ENCODE measurements around the gene FAM81B.
"Not testable (repeated sequence)": the region's sequence is repeated elsewhere in the genome, so short reads cannot be mapped to it uniquely, and the experiment has no call there.

FAM81B gene

GRCh38 chr5:95390812-95391492 lies at the start of gene FAM81B:
Gene FAM81B (plus strand): TSS chr5:95391366. CDS start chr5:95391390, 24 bp downstream.
- H3K4me3 ChIP-seq (ENCODE audit: low read length) = no peak within 1 kb of the TSS
- H3K36me3 ChIP-seq (ENCODE audit: insufficient read depth, low read depth, low read length) = no peaks in the 10 kb centered on the region
- H3K4me1 ChIP-seq (ENCODE audit: insufficient read depth, low read length) = peaks cover 8% of the 10 kb centered on the region; the same call in 1 of the 2 replicates
- H3K27ac ChIP-seq (ENCODE audit: low read length) = no peak within 1 kb of the TSS
- no peaks in the 10 kb centered on the region for H3K27me3 ChIP-seq (ENCODE audit: insufficient read depth, low read length)
- no peak within 1 kb of the TSS for H3K9ac ChIP-seq (ENCODE audit: low read depth, low read length)
- H3K9me3 ChIP-seq (ENCODE audit: insufficient read depth, low read depth, low read length) = no peaks in the 10 kb centered on the region

- not testable (repeated sequence) for H3K9ac ChIP-seq (ENCODE audit: low read depth, low read length); H3K27ac ChIP-seq (ENCODE audit: low read length); H3K36me3 ChIP-seq (ENCODE audit: insufficient read depth, low read depth, low read length); H3K4me1 ChIP-seq (ENCODE audit: insufficient read depth, low read length); H3K27me3 ChIP-seq (ENCODE audit: insufficient read depth, low read length); H3K9me3 ChIP-seq (ENCODE audit: insufficient read depth, low read depth, low read length); H3K4me3 ChIP-seq (ENCODE audit: low read length)
Observed at GRCh38 chr5:95341444-95341843, 49.7 kb upstream of the FAM81B start.

- Histone ChIP-seq H3K36me3 (ENCODE audit: insufficient read depth, low read depth, low read length) (no peaks in the 10 kb centered on the region), H3K9ac (ENCODE audit: low read depth, low read length) (no peak overlapping the region), H3K9me3 (ENCODE audit: insufficient read depth, low read depth, low read length) (no peaks in the 10 kb centered on the region), H3K4me1 (ENCODE audit: insufficient read depth, low read length) (no peaks in the 10 kb centered on the region), H3K27ac (ENCODE audit: low read length) (no peak overlapping the region), H3K27me3 (ENCODE audit: insufficient read depth, low read length) (no peaks in the 10 kb centered on the region), H3K4me3 (ENCODE audit: low read length) (no peak overlapping the region)
Observed at GRCh38 chr5:95347506-95348120, 43.6 kb upstream of the FAM81B start.

GRCh38 chr5:95350631-95351030 lies 40.5 kb upstream of the FAM81B start:
- Histone ChIP-seq H3K36me3 (ENCODE audit: insufficient read depth, low read depth, low read length) (no peaks in the 10 kb centered on the region), H3K9me3 (ENCODE audit: insufficient read depth, low read depth, low read length) (no peaks in the 10 kb centered on the region), H3K4me3 (ENCODE audit: low read length) (no peak overlapping the region), H3K4me1 (ENCODE audit: insufficient read depth, low read length) (no peaks in the 10 kb centered on the region), H3K9ac (ENCODE audit: low read depth, low read length) (no peak overlapping the region), H3K27me3 (ENCODE audit: insufficient read depth, low read length) (no peaks in the 10 kb centered on the region), H3K27ac (ENCODE audit: low read length) (no peak overlapping the region)

- no peaks in the 10 kb centered on the region for H3K27me3 ChIP-seq (ENCODE audit: insufficient read depth, low read length)
- no peak overlapping the region for H3K9ac ChIP-seq (ENCODE audit: low read depth, low read length)
- no peaks in the 10 kb centered on the region for H3K9me3 ChIP-seq (ENCODE audit: insufficient read depth, low read depth, low read length)
- H3K27ac ChIP-seq (ENCODE audit: low read length) = no peak overlapping the region
- H3K4me3 ChIP-seq (ENCODE audit: low read length) = no peak overlapping the region
- no peaks in the 10 kb centered on the region for H3K4me1 ChIP-seq (ENCODE audit: insufficient read depth, low read length)
- no peaks in the 10 kb centered on the region for H3K36me3 ChIP-seq (ENCODE audit: insufficient read depth, low read depth, low read length)
Observed at GRCh38 chr5:95352691-95353090, 38.5 kb upstream of the FAM81B start.

GRCh38 chr5:95358320-95358719 lies 32.8 kb upstream of the FAM81B start:
- Histone ChIP-seq H3K27ac (ENCODE audit: low read length) (no peak overlapping the region), H3K36me3 (ENCODE audit: insufficient read depth, low read depth, low read length) (no peaks in the 10 kb centered on the region), H3K4me3 (ENCODE audit: low read length) (no peak overlapping the region), H3K9me3 (ENCODE audit: insufficient read depth, low read depth, low read length) (no peaks in the 10 kb centered on the region), H3K27me3 (ENCODE audit: insufficient read depth, low read length) (no peaks in the 10 kb centered on the region), H3K4me1 (ENCODE audit: insufficient read depth, low read length) (no peaks in the 10 kb centered on the region), H3K9ac (ENCODE audit: low read depth, low read length) (no peak overlapping the region)

GRCh38 chr5:95358848-95359247 lies 32.3 kb upstream of the FAM81B start:
- Histone ChIP-seq H3K4me3 (ENCODE audit: low read length) (no peak overlapping the region), H3K4me1 (ENCODE audit: insufficient read depth, low read length) (no peaks in the 10 kb centered on the region), H3K27me3 (ENCODE audit: insufficient read depth, low read length) (no peaks in the 10 kb centered on the region), H3K9me3 (ENCODE audit: insufficient read depth, low read depth, low read length) (no peaks in the 10 kb centered on the region; the same call in 1 of the 2 replicates), H3K9ac (ENCODE audit: low read depth, low read length) (no peak overlapping the region), H3K36me3 (ENCODE audit: insufficient read depth, low read depth, low read length) (no peaks in the 10 kb centered on the region), H3K27ac (ENCODE audit: low read length) (no peak overlapping the region)

GRCh38 chr5:95360667-95361066 lies 30.5 kb upstream of the FAM81B start:
- H3K4me1 ChIP-seq (ENCODE audit: insufficient read depth, low read length); H3K9me3 ChIP-seq (ENCODE audit: insufficient read depth, low read depth, low read length); H3K4me3 ChIP-seq (ENCODE audit: low read length); H3K27ac ChIP-seq (ENCODE audit: low read length); H3K9ac ChIP-seq (ENCODE audit: low read depth, low read length); H3K27me3 ChIP-seq (ENCODE audit: insufficient read depth, low read length); H3K36me3 ChIP-seq (ENCODE audit: insufficient read depth, low read depth, low read length): not testable (repeated sequence)

GRCh38 chr5:95365302-95366095 lies 25.7 kb upstream of the FAM81B start:
- Histone ChIP-seq H3K4me1 (ENCODE audit: insufficient read depth, low read length) (no peaks in the 10 kb centered on the region), H3K36me3 (ENCODE audit: insufficient read depth, low read depth, low read length) (no peaks in the 10 kb centered on the region), H3K27me3 (ENCODE audit: insufficient read depth, low read length) (no peaks in the 10 kb centered on the region), H3K27ac (ENCODE audit: low read length) (no peak overlapping the region), H3K9me3 (ENCODE audit: insufficient read depth, low read depth, low read length) (no peaks in the 10 kb centered on the region; the same call in 1 of the 2 replicates), H3K4me3 (ENCODE audit: low read length) (no peak overlapping the region), H3K9ac (ENCODE audit: low read depth, low read length) (no peak overlapping the region)

- H3K27ac ChIP-seq (ENCODE audit: low read length) = no peak overlapping the region
- no peak overlapping the region for H3K9ac ChIP-seq (ENCODE audit: low read depth, low read length)
- no peaks in the 10 kb centered on the region for H3K4me1 ChIP-seq (ENCODE audit: insufficient read depth, low read length)
- H3K36me3 ChIP-seq (ENCODE audit: insufficient read depth, low read depth, low read length) = no peaks in the 10 kb centered on the region
- no peak overlapping the region for H3K4me3 ChIP-seq (ENCODE audit: low read length)
- no peaks in the 10 kb centered on the region for H3K27me3 ChIP-seq (ENCODE audit: insufficient read depth, low read length)
- no peaks in the 10 kb centered on the region for H3K9me3 ChIP-seq (ENCODE audit: insufficient read depth, low read depth, low read length)
Observed at GRCh38 chr5:95369782-95370181, 21.4 kb upstream of the FAM81B start.

- no peaks in the 10 kb centered on the region for H3K9me3 ChIP-seq (ENCODE audit: insufficient read depth, low read depth, low read length)
- no peak overlapping the region for H3K27ac ChIP-seq (ENCODE audit: low read length)
- H3K4me3 ChIP-seq (ENCODE audit: low read length) = no peak overlapping the region
- H3K9ac ChIP-seq (ENCODE audit: low read depth, low read length) = no peak overlapping the region
- no peaks in the 10 kb centered on the region for H3K4me1 ChIP-seq (ENCODE audit: insufficient read depth, low read length)
- H3K36me3 ChIP-seq (ENCODE audit: insufficient read depth, low read depth, low read length) = no peaks in the 10 kb centered on the region
- no peaks in the 10 kb centered on the region for H3K27me3 ChIP-seq (ENCODE audit: insufficient read depth, low read length)
Observed at GRCh38 chr5:95374061-95374460, 17.1 kb upstream of the FAM81B start.

GRCh38 chr5:95375591-95375990 lies 15.6 kb upstream of the FAM81B start:
- no peak overlapping the region for H3K27ac ChIP-seq (ENCODE audit: low read length)
- no peak overlapping the region for H3K4me3 ChIP-seq (ENCODE audit: low read length)
- H3K9me3 ChIP-seq (ENCODE audit: insufficient read depth, low read depth, low read length) = peaks cover 7% of the 10 kb centered on the region; the same call in 1 of the 2 replicates
- no peaks in the 10 kb centered on the region for H3K4me1 ChIP-seq (ENCODE audit: insufficient read depth, low read length)
- H3K27me3 ChIP-seq (ENCODE audit: insufficient read depth, low read length) = no peaks in the 10 kb centered on the region
- no peaks in the 10 kb centered on the region for H3K36me3 ChIP-seq (ENCODE audit: insufficient read depth, low read depth, low read length)
- H3K9ac ChIP-seq (ENCODE audit: low read depth, low read length) = no peak overlapping the region
